ENCODE measurements around the gene COL1A1. TPM values are rescaled to one million over a fixed set of nuclear protein-coding genes. Genes with fewer than 3 reads are reported as not detected.

The COL1A1 gene
- polyA plus RNA-seq, 1 donor (not counting 4 experiments of a cell fraction or from before 2014, with no cell fraction given) = 0.55 TPM

GRCh38 chr17:50177983-50178834, 23.2 kb downstream of the COL1A1 start:
- H3K4me2 ChIP-seq (ENCODE audit: control insufficient read depth, extremely low read depth, insufficient read depth, low read depth, low read length) = peak overlapping the region; percentile 71
- H3K4me3 ChIP-seq (ENCODE audit: control insufficient read depth in 2 of 3, extremely low read depth in 1 of 3, insufficient read depth in 2 of 3, low read depth in 1 of 3, low read length in 3 of 3) = peak overlapping the region in 1 of 3 experiments; percentile 26
- H2AFZ ChIP-seq (ENCODE audit: control insufficient read depth, low read length) = peak overlapping the region; percentile 66
- H3K4me1 ChIP-seq (ENCODE audit: control insufficient read depth, extremely low read depth, insufficient read depth, low read length) = peaks cover 31% of the 10 kb centered on the region
- no peaks in the 10 kb centered on the region for H3K9me3 ChIP-seq (ENCODE audit: control insufficient read depth, low read depth, low read length)
- no peaks in the 10 kb centered on the region for H3K9me1 ChIP-seq (ENCODE audit: control insufficient read depth, extremely low read depth, insufficient read depth, low read length)
- peak; percentile 84 for FAIRE-seq
- peak overlapping the region; percentile 87 for H3K27ac ChIP-seq (ENCODE audit: control insufficient read depth, insufficient read depth, low read length)
- dilution Hi-C loops (cut with MboI; ENCODE audit: extremely low pct_ligation_motif_present, low sequenced_read_pairs) = no loop called here
- H3K9ac ChIP-seq (ENCODE audit: control insufficient read depth, extremely low read depth, insufficient read depth, low read length) = peak overlapping the region; percentile 71
- no peaks in the 10 kb centered on the region for H3K27me3 ChIP-seq (ENCODE audit: control insufficient read depth, extremely low read depth, insufficient read depth, low read length)
- no peaks in the 10 kb centered on the region for H3K79me2 ChIP-seq (ENCODE audit: control insufficient read depth, insufficient read depth, low read length)
- TF ChIP-seq, protein P1, sequence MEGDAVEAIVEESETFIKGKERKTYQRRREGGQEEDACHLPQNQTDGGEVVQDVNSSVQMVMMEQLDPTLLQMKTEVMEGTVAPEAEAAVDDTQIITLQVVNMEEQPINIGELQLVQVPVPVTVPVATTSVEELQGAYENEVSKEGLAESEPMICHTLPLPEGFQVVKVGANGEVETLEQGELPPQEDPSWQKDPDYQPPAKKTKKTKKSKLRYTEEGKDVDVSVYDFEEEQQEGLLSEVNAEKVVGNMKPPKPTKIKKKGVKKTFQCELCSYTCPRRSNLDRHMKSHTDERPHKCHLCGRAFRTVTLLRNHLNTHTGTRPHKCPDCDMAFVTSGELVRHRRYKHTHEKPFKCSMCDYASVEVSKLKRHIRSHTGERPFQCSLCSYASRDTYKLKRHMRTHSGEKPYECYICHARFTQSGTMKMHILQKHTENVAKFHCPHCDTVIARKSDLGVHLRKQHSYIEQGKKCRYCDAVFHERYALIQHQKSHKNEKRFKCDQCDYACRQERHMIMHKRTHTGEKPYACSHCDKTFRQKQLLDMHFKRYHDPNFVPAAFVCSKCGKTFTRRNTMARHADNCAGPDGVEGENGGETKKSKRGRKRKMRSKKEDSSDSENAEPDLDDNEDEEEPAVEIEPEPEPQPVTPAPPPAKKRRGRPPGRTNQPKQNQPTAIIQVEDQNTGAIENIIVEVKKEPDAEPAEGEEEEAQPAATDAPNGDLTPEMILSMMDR (optimal IDR thresholded peaks at IDR 0.05 in 1 of 3, IDR thresholded peaks at IDR 0.05 in 1 of 3, conservative IDR thresholded peaks at IDR 0.05 in 1 of 3; ENCODE audit: extremely low read depth in 1 of 3, insufficient read depth in 2 of 3, low read length in 3 of 3) = peak; percentile 47 to 84 (median 60)
- TF ChIP-seq EZH2 (IDR thresholded peaks at IDR 0.05; ENCODE audit: low read length) = no peak
- DNase-seq (ENCODE audit: low read depth, low spot score) = peak; percentile 98
- H3K36me3 ChIP-seq (ENCODE audit: control insufficient read depth in 2 of 2, extremely low read depth in 1 of 2, insufficient read depth in 2 of 2, low read length in 2 of 2) = no peaks in the 10 kb centered on the region
- H4K20me1 ChIP-seq (ENCODE audit: control insufficient read depth, extremely low read depth, insufficient read depth, low read length) = no peaks in the 10 kb centered on the region

DNA sequence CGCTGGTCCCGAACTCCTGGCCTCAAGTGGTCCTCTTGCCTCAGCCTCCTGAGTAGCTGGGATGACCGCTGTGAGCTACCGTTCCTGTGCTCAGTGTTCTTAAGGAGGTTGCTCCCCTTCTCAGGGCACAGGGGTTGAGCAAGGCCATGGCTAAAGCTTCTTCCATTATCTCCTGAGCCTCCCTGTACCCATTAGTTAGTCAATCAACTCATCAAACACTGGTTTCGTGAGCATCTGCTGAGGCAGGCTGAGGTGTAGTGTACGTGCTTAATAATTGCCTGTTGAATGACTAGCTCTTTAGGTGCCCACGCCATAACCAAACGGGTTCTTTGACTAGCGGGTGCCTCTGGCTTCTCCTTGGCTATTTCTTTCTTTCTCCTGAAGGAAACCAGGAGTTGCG, 24.0 kb downstream of the COL1A1 start:
- H3K4me1 ChIP-seq (ENCODE audit: control insufficient read depth, extremely low read depth, insufficient read depth, low read length) = peaks cover 31% of the 10 kb centered on the region
- H2AFZ ChIP-seq (ENCODE audit: control insufficient read depth, low read length) = peak overlapping the region; percentile 66
- peak overlapping the region; percentile 87 for H3K27ac ChIP-seq (ENCODE audit: control insufficient read depth, insufficient read depth, low read length)
- H3K4me3 ChIP-seq (ENCODE audit: control insufficient read depth in 2 of 3, extremely low read depth in 1 of 3, insufficient read depth in 2 of 3, low read depth in 1 of 3, low read length in 3 of 3) = peak overlapping the region in 1 of 3 experiments; percentile 26
- H3K9ac ChIP-seq (ENCODE audit: control insufficient read depth, extremely low read depth, insufficient read depth, low read length) = peak overlapping the region; percentile 71
- H3K79me2 ChIP-seq (ENCODE audit: control insufficient read depth, insufficient read depth, low read length) = no peaks in the 10 kb centered on the region
- no peaks in the 10 kb centered on the region for H3K9me1 ChIP-seq (ENCODE audit: control insufficient read depth, extremely low read depth, insufficient read depth, low read length)
- peak overlapping the region; percentile 71 for H3K4me2 ChIP-seq (ENCODE audit: control insufficient read depth, extremely low read depth, insufficient read depth, low read depth, low read length)
- dilution Hi-C loops (cut with MboI; ENCODE audit: extremely low pct_ligation_motif_present, low sequenced_read_pairs) = no loop called here
- H3K27me3 ChIP-seq (ENCODE audit: control insufficient read depth, extremely low read depth, insufficient read depth, low read length) = no peaks in the 10 kb centered on the region
- TF ChIP-seq, protein P1 (optimal IDR thresholded peaks at IDR 0.05 in 1 of 3, IDR thresholded peaks at IDR 0.05 in 1 of 3, conservative IDR thresholded peaks at IDR 0.05 in 1 of 3; ENCODE audit: extremely low read depth in 1 of 3, insufficient read depth in 2 of 3, low read length in 3 of 3) = no peak
- no peaks in the 10 kb centered on the region for H4K20me1 ChIP-seq (ENCODE audit: control insufficient read depth, extremely low read depth, insufficient read depth, low read length)
- no peaks in the 10 kb centered on the region for H3K9me3 ChIP-seq (ENCODE audit: control insufficient read depth, low read depth, low read length)
- H3K36me3 ChIP-seq (ENCODE audit: control insufficient read depth in 2 of 2, extremely low read depth in 1 of 2, insufficient read depth in 2 of 2, low read length in 2 of 2) = no peaks in the 10 kb centered on the region
- FAIRE-seq (peak; percentile 48), DNase-seq (ENCODE audit: low read depth, low spot score) (no peak)

Data from keratinocyte (primary cell).